Endothelial cell of umbilical vein (primary cell): ENCODE measurements around the gene UBC.

Experiments used
- EZH2 ChIP-seq: IDR thresholded peaks from 2 replicates; pipeline ENCODE4 v1.6.1; 2012; ENCODE audit warnings: borderline replicate concordance, low read depth, mild to moderate bottlenecking, moderate library complexity, low read length, inconsistent platforms; ENCODE audit not compliant: severe bottlenecking
- FOS ChIP-seq: IDR thresholded peaks from 2 replicates; pipeline ENCODE4 v1.6.1; 2011; ENCODE audit warnings: mild to moderate bottlenecking, low read length, moderate library complexity, borderline replicate concordance; ENCODE audit not compliant: insufficient read depth
- JUN ChIP-seq: IDR thresholded peaks from 2 replicates; pipeline ENCODE4 v1.6.1; 2011; ENCODE audit warnings: borderline replicate concordance, low read depth; ENCODE audit not compliant: insufficient read length, insufficient read depth
- MYC ChIP-seq: IDR thresholded peaks from one replicate; pipeline ENCODE4 v1.6.1; 2011; ENCODE audit warnings: mild to moderate bottlenecking, low read depth, low read length
- POLR2A ChIP-seq: IDR thresholded peaks from 2 replicates; pipeline ENCODE4 v1.6.1; 2012; ENCODE audit warnings: low read depth, mild to moderate bottlenecking, control low read depth, low read length
- POLR2AphosphoS5 ChIP-seq: IDR thresholded peaks from 2 replicates; pipeline ENCODE4 v1.6.1; 2012; ENCODE audit warnings: low read depth, mild to moderate bottlenecking, control low read depth, low read length, moderate library complexity; ENCODE audit not compliant: insufficient read depth
- TF ChIP-seq, protein P1 (sequence below), 2 donors: IDR thresholded peaks; 1 replicate in 1 of 2; 2 replicates in 1 of 2; pipeline ENCODE4 v1.5.1; 2011; ENCODE audit warnings: low read length in 2 of 2, mild to moderate bottlenecking in 2 of 2, moderate library complexity in 2 of 2, control low read depth in 1 of 2, inconsistent platforms in 1 of 2, low read depth in 1 of 2; ENCODE audit not compliant: insufficient read depth in 1 of 2; ENCODE audit errors: extremely low read depth in 1 of 2
- TF ChIP-seq, protein P2 (sequence below): IDR thresholded peaks from 2 replicates; pipeline ENCODE4 v1.6.1; 2011; ENCODE audit not compliant: insufficient read depth, insufficient read length

- TF ChIP-seq, protein P1, sequence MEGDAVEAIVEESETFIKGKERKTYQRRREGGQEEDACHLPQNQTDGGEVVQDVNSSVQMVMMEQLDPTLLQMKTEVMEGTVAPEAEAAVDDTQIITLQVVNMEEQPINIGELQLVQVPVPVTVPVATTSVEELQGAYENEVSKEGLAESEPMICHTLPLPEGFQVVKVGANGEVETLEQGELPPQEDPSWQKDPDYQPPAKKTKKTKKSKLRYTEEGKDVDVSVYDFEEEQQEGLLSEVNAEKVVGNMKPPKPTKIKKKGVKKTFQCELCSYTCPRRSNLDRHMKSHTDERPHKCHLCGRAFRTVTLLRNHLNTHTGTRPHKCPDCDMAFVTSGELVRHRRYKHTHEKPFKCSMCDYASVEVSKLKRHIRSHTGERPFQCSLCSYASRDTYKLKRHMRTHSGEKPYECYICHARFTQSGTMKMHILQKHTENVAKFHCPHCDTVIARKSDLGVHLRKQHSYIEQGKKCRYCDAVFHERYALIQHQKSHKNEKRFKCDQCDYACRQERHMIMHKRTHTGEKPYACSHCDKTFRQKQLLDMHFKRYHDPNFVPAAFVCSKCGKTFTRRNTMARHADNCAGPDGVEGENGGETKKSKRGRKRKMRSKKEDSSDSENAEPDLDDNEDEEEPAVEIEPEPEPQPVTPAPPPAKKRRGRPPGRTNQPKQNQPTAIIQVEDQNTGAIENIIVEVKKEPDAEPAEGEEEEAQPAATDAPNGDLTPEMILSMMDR (IDR thresholded peaks at IDR 0.05; ENCODE audit: extremely low read depth in 1 of 2, insufficient read depth in 1 of 2, low read depth in 1 of 2, low read length in 2 of 2), result no peak
- no peak for TF ChIP-seq EZH2
- no peak for TF ChIP-seq POLR2A
- no peak for TF ChIP-seq POLR2AphosphoS5
- no peak for TF ChIP-seq JUN
- TF ChIP-seq, protein P2, sequence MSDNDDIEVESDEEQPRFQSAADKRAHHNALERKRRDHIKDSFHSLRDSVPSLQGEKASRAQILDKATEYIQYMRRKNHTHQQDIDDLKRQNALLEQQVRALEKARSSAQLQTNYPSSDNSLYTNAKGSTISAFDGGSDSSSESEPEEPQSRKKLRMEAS, result no peak
- no peak for TF ChIP-seq FOS
- TF ChIP-seq MYC, result no peak
Observed at GRCh38 chr12:124901003-124901402, 13.4 kb downstream of the UBC start.
